IPS DF 4.7 (cell line): ENCODE data around the gene NUCB2.

Experiments
- DNase-seq: peaks from one replicate; pipeline ENCODE4 v3.0.0-alpha.2; 2013; ENCODE audit warnings: low spot score; ENCODE audit errors: extremely low read depth

NUCB2 gene

DNA sequence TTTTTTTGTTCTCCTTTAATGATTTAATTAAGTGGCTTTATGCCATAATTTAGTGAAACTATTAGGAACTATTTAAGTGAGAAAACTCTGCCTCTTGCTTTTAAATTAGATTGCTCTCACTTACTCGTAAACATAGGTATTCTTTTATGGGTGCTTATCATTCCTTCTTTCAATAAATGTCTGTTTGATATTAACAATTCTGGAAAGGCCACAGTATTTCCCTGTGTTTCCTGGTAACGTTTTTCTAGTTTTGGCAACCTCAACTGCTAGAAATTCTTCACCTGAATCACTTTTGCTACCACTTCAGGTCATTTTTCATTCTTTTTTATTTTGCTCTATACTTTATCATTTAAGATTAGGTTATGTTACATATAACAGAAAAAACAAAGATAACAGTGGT is 55.1 kb downstream of the NUCB2 start:
- DNase-seq, result no peak

- DNase-seq, result no peak
These were observed 57.5 kb downstream of the NUCB2 start for GRCh38 chr11:17333799-17334586.

GRCh38 chr11:17343257-17343656 is 66.7 kb downstream of the NUCB2 start:
- DNase-seq, result no peak

DNA sequence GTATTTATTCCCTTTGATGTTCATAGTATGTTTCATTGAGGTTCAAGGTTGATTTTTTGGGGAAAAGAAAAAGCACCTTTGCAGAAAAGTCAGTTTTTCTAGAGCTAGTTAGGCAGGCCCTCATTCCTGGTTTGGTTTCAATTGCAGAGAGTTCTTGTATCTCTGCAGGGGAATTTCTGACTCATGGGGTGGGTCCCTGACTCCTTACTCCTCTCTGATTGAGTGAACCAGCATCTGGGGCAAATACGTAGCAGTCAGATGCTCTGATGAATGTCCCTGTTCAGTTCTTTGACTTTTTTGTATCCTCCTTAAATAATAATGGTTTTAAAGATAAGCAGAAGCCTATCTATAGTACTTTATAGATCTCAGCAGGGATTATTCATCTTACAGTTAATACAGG is 67.4 kb downstream of the NUCB2 start:
- no peak for DNase-seq

DNA sequence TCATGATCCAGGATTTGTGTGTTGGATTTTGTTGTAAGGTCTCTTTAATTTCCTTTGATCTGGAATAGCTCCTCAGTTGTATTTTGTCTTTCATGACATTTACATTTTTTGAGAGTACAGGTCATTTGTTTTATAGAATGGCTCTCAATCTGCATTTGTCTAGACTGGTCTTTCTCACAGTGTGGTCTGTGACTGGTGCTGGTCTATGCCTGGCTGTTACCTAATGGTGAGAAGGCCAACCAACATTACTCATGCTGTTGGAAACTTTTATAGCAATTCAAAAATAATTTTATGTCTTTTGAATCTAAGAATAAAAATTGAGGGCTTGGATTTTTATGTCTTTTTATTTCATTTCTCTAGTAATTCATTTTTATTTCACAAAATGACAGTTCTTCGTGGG is 71.1 kb downstream of the NUCB2 start:
- no peak for DNase-seq

DNA sequence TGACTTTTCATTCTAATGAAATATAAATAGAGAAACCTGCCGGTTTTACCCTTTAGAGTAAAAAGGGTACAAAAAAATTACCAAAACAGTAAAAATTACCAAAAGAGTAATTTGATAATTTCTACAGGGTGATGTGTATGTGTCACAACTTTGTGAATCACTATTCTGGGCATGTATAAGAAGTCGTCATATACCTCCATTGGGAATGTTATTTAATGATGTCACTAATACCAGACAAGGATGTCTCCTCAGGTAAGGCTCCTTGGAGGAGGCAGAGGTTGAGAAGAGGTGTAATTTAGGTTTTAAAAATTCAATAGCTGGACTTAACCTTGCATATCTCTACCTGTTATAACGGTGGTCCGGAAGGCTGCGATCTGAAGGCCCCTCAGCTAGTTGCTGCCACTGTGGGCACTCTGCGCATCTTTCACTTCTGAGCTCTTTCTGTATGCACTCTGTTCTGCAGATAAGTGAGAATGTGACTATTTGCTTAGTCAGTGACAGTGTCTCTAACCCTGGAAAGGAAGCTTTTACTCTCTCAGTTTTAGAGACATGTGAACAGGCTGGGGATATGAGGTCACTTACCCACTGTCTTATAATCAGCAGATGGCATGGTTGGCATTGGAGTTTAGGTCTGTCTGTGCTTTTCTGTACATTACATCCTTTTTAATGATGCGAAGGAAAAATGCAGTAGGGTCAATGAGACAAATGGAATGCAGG is 74.1 kb downstream of the NUCB2 start:
- no peak for DNase-seq

DNA sequence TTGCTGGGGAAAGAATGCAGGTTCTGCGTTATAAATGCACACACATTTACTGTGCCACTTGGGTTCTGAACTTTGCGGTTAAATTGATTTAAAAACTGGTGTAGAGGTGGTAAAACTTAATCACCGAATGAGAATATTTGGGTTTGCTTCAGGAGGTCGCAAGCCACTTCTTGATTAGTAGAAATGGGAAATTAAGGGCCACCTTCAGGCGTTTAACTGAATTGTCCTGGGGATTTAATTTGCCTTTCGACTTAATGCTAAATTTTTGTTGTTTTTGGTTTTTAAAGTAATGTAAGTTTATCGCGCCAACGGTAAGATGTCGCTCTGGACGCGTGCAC is 74.6 kb downstream of the NUCB2 start:
- no peak for DNase-seq

DNA sequence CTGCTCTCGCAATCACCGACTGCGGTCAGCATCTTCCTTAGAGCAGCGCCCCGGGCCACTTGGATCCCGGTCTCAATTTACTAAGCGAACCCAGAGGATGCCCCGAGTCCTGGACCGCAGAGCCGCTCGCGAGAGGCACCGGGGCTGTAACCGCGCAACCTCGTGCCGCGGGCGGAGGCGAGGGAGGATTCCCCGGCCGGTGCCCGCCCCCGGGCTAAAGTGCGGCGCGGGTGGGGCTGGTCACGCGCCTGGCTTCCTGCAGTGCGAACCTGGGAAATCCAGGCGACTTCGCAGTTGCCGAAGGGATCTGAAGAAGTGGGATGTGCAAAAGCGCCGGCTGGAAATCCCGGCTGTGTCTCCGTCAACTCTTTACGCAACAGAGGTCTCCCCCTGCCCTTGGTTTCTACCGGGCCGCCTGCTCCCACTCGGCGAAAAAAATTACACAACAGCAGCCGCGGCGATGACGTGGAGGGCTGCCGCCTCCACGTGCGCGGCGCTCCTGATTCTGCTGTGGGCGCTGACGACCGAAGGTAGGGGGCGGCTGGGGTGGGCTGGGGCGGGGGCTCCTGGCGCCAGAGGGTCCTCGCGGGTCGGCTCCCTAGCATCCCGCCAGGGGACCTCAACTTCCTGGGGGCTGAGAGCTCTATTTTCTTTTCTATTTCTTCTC is 75.1 kb downstream of the NUCB2 start, which contains the start of gene NCR3LG1:
NCR3LG1 (plus strand) TSS at position 291 of the 667 bp plus-strand sequence; CDS start at position 461, 170 bp downstream.
- DNase-seq, result no peak

DNA sequence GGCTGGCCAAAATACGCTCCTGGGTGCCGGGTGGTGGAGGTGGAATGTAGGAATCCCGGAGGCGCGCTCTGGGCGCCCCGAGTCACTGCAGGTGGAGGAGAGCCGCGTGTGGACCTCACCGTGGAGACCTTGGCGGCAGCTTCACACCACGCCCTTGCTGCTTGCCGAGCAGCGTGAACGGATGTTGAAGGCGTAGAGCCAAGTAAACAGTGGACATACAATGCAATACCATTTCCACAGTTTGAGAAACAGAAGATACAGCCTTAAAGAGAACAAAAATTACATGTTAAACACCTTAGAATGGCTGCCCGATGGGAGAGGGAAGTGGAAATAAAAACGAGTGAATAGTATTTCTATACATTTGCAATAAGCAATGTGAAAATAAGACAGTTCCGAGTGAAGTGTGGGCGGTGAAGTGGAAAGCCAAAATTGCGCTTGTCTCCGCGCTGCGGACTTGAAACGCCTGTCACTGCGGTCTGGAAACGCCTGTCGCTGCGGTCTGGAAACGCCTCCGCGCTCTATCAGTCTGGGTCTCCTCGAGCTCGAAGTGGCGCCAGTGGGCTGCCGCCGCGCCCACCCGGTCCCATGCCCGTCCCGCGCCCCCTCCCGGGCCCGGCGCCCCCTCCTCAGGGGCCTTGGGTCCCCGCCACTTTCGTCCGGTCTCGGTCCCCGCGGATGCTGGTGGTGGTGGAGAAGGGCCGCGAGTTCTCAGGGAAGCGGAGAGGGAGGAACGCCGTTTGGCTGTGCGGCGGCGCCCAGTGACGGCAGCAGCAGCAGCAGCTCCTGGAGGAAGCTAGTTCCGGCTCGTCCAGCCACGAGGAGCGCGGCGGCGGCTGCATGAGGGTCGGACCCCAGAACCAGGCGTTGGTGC is 76.6 kb downstream of the NUCB2 start:
- DNase-seq, result no peak

- DNase-seq, result no peak
These were observed 77.5 kb downstream of the NUCB2 start for GRCh38 chr11:17353821-17354600.

DNA sequence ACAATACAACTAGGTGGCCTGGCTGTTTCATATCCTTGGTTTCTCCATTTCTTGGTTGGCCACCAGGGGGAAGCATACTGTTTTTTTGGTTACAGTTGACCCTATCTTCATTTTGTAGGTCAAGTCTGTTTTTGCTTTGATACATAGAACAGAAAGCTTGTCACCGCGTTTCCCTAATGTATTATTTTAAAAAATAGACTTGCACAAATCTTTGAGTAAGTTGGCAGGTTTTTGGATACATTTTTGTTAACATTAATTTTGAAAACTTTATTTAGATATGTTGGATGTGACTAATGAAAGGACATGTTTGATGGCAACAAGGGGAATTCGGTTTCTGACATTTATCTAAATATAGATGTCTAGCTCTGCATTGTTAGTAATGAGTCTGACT is 78.1 kb downstream of the NUCB2 start:
- DNase-seq, result no peak

DNA sequence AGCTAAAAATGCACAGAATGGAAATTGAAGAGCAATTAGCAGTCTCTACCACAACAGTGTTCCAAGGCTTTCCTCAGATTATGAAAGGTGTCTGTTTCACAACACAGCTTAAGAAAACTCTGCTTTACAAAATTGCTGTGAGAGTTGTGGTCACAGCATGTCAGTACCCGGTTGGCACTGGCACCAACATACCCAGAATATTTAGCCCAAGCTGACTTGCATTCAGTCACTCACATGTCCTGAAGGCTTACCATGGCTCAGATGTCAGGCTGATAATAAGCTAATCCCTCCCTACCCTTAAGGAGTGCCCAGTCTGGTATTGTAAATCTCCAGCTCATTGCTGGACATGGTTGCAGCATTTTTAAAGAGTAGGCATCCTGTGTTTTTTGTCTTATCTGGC is 90.0 kb downstream of the NUCB2 start:
- DNase-seq, result no peak

- DNase-seq, result no peak
These were observed 92.0 kb downstream of the NUCB2 start for GRCh38 chr11:17368551-17368950.

DNA sequence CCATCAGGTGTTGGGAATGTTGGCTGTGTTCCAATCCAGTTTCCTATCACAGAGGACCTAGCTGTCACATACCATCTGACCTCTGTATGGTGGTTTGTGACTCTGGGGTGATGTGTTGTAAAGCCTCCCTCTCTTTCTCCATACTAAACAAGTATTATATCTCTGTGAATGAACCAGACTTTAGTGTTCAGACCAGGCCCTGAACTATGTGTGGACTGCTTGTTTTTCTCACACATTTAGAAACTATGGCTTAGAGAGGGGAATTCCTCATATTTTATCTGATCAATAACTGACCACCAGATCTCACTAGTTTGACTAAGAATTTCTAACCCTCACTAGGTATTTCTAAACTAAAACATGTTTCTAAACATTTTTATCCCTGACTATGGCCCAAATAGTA is 92.6 kb downstream of the NUCB2 start:
- DNase-seq, result no peak

GRCh38 chr11:17369684-17370243 is 93.2 kb downstream of the NUCB2 start:
- no peak for DNase-seq

DNA sequence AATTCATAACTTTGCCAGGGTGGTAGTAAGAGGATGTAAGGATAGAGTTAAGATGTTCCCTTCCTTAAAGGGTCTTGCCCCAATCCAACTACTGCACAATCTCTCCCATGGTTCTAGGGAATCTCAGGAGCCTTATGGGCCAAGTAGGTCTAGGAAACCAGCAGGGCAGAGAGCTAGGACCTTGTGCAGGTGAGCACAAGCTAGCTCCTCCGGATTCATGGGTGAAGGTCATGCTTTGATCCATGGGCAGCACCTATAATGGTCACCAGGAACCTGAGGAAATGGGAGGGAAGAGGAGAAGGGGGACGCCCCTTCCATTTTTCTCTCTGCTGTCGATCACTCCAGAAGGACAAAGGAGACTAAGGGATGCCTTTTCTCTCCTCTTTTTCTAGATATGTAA is 95.1 kb downstream of the NUCB2 start:
- no peak for DNase-seq

DNA sequence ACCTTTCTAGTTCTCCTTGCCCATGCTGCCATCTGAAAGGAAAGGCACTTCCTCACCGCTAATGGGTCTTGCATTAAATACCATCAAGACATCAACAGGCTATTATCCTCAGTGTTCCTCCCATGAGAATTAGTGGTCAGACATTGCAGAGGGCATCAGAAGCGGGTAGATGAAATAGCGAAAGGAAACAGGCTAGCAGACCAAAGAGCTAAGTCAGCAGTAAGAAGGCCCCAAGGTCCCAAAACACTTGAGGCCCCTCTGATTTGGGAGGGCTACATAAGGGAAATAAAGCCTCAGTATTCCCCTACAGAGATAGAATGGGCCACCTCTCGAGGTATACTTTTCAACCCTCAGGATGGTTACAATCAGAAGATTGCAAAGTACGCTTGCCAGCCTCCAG is 99.0 kb downstream of the NUCB2 start:
- no peak for DNase-seq

DNA sequence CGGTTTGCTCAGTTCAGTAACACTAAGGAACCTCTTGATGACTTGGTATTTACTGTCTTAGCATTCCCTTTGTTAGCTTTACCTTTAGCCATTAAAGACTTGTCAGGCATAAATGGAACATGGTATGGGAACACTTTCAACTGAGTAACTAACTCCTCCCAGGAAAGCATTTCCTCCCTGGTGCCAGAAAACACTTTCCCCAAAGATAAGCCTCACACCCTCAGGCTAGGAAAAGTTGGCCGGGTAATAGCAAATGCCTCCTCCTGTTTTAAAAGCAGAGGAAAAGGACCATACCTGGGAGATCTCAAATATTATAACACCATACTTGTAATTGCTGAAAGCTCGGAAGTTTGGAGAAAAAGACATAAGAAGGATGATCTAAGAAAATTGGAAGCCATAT is 100.0 kb downstream of the NUCB2 start:
- no peak for DNase-seq

- DNase-seq, result no peak
These were observed 102.1 kb downstream of the NUCB2 start for GRCh38 chr11:17378655-17379054.

GRCh38 chr11:17379383-17380180 is 103.0 kb downstream of the NUCB2 start:
- no peak for DNase-seq
